HTERT RPE-1 (cell line): ENCODE results near the gene GTSE1.

Source experiments
- in situ Hi-C: fragments of 300-500 bp; cut with MboI; formaldehyde crosslinking; loops from 4 replicates; pipeline ENCODE4 v1.14.3; 2020; ENCODE audit warnings: low sequenced_read_pairs

The GTSE1 gene

GRCh38 chr22:46323162-46323561 is 26.5 kb downstream of the GTSE1 start:
- in situ Hi-C loops: no loop called here

DNA sequence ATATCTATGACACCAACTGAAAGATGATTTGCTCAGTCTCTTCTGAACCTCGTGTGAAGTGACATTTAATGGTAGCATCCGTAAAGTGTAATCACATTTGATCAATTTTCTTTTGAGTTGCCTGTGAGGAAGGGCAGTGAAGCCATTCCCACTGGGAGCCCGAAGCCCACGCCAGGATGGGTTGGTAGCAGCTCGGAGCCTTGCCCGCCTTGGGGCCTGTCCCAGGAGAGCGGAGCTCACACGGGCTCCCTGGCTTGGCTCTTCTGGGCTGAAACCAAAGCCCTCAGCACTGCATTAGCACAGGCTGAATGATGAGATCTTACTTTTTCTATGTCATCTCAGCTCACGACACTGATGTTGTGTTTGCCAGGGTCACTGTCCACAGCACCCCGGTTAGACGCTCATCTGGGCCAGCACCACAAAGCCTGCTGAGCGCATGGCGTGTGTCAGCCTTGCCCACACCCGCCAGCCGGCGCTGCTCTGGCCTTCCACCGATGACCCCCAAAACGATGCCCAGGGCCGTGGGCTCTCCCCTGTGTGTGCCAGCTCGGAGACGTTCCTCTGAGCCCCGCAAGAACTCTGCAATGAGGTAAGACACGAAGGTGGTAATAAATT is 29.5 kb downstream of the GTSE1 start:
- in situ Hi-C loops: no loop called here

- in situ Hi-C loops: no loop called here
Measured at GRCh38 chr22:46327691-46328465, 31.2 kb downstream of the GTSE1 start.

- in situ Hi-C loops: no loop called here
Measured at GRCh38 chr22:46328797-46329196, 32.1 kb downstream of the GTSE1 start.

DNA sequence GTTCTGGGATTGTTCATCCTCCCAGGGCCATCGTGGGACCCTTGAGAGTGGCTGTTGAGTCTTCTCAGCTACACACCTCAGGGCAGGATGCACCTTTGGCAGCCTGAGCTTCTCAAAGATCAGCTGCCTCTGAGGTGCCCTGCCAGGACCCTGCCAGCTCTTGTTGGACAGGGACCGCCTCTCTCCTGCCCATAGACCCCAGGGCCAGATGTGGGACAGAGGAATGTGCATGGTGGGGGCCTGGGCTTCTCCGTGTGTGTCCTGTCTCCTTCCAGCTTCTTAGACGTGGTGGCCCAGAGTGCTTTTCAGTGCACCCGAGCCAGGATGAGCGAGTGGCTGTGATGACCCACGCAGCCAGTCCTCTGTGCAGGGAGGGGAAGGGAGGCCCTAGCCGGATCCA is 32.9 kb downstream of the GTSE1 start:
- in situ Hi-C loops: no loop called here

- in situ Hi-C loops: no loop called here
Measured at GRCh38 chr22:46330426-46330825, 33.8 kb downstream of the GTSE1 start.

GRCh38 chr22:46331496-46331895 is 34.8 kb downstream of the GTSE1 start:
- in situ Hi-C loops: no loop called here

GRCh38 chr22:46335201-46336118 is 38.8 kb downstream of the GTSE1 start, which contains the start of gene TRMU:
Gene TRMU, plus strand, starts transcription at chr22:46335714. Its CDS starts 51 bp downstream, at chr22:46335765.
- in situ Hi-C loops: no loop called here

GRCh38 chr22:46336119-46337078 is 39.7 kb downstream of the GTSE1 start:
- in situ Hi-C loops: no loop called here

- in situ Hi-C loops: no loop called here
Measured at GRCh38 chr22:46337870-46338269, 41.2 kb downstream of the GTSE1 start.

GRCh38 chr22:46338636-46339035 is 42.0 kb downstream of the GTSE1 start:
- in situ Hi-C loops: no loop called here

- in situ Hi-C loops: no loop called here
Measured at GRCh38 chr22:46339956-46340355, 43.3 kb downstream of the GTSE1 start.

DNA sequence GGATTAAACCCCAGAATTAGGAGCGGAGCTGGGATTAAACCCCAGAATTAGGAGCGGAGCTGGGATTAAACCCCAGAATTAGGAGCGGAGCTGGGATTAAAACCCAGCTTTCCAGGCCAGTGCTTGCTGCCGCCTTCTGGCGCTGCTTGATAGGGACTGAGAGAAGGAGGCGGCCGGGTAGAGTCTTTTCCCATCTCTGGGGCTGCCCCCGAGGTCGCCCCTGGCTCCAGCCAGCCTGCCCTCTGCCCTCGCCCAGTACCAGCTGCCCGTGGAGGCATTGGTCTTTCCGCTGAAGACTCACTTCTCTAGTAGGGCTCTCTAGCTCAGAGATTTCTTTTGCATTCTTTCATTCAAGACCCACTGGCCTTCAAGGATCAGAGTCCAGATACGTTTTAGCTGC is 44.0 kb downstream of the GTSE1 start:
- in situ Hi-C loops: no loop called here

- in situ Hi-C loops: no loop called here
Measured at GRCh38 chr22:46346680-46347405, 50.2 kb downstream of the GTSE1 start.

- in situ Hi-C loops: no loop called here
Measured at GRCh38 chr22:46347646-46348045, 51.0 kb downstream of the GTSE1 start.

GRCh38 chr22:46348099-46348695 is 51.5 kb downstream of the GTSE1 start:
- in situ Hi-C loops: no loop called here

- in situ Hi-C loops: no loop called here
Measured at GRCh38 chr22:46349238-46349637, 52.6 kb downstream of the GTSE1 start.

GRCh38 chr22:46349681-46350080 is 53.0 kb downstream of the GTSE1 start:
- in situ Hi-C loops: loop anchor here (25.0 kb wide), 1 partner anchor 188 kb away; the partner anchor contains the start of gene CELSR1

GRCh38 chr22:46350121-46350520 is 53.5 kb downstream of the GTSE1 start:
- in situ Hi-C loops: loop anchor here (25.0 kb wide), 1 partner anchor 187 kb away; the partner anchor contains the start of gene CELSR1
